ENCODE measurements around the gene BAZ2B.
"Not testable (repeated sequence)": the region's sequence is repeated elsewhere in the genome, so short reads cannot be mapped to it uniquely, and the experiment has no call there.

BAZ2B gene

DNA sequence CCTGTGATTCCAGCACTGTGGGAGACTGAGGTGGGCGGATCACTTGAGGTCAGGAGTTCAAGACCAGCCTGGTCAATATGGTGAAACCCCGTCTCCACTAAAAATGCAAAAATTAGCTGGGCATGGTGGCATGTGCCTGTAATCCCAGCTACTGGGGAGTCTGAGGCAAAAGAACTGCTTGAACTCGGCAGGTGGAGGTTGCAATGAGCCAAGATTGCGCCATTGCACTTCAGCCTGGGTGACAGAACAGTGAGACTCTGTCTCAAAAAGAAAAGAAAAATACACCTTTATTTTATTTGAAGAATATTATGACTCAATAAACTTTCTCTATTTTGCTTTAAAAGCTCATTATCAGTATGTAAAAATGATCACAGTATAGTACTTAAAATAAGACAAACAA, 81.1 kb downstream of the BAZ2B start:
- not testable (repeated sequence) for DNase-seq (ENCODE audit: low read depth in 2 of 2)

DNA sequence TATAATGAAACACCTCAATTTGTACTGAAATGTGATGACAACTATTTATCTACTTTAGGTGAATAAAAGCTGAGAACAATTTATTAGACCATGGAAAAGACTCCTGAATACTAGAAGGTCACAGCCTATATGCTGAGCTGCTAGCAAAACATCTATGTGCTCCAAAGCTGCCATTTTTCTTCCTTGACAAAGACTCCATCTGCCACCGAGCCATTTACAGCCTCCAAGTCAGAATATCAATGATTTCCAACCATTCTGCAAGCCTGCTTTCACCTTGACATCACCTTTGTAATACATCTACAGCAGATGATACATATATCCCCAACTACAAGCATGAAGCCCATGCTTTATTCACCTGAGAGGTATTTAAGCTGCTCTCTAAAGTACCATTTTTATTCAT, 84.9 kb downstream of the BAZ2B start:
- DNase-seq (ENCODE audit: low read depth in 2 of 2), result no peak

DNA sequence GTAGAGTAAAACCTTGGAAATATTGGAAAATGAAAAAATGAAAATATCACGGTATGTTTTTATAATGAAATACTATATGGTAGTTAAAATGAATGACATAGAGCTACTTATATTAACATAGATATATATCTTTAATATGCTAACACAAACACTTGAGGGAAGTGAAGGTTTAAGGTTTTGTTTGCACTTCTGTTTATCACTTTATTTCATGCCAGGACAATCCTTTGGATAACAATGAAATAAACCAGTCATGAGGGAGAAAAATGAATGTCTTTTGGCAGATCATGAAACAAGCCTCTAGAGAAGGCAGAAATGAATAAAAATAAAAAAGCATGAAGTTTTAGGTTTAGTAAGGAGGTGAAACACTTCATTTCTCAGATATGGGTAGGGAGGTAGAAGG, 89.9 kb downstream of the BAZ2B start:
- DNase-seq (ENCODE audit: low read depth in 2 of 2), result no peak

DNA sequence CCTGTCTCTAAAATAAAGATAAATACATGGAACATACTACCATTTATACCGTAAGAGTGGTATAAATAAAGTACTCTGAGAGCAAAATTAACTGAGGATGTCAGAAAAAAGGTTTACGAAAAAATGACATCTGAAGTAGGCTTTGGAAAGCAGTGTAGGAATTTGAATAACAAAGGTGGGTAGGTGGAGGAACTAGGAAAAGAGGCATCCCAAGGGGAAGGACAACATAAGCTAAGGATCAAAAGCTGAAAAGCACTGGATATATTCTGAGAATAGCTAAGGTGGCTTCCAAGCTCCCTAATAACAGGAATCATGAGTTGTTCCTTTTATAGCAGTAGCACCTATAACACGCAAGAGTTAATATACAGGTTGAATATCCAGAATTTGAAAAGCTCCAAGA, 91.3 kb downstream of the BAZ2B start:
- no peak for DNase-seq (ENCODE audit: low read depth in 2 of 2)

DNA sequence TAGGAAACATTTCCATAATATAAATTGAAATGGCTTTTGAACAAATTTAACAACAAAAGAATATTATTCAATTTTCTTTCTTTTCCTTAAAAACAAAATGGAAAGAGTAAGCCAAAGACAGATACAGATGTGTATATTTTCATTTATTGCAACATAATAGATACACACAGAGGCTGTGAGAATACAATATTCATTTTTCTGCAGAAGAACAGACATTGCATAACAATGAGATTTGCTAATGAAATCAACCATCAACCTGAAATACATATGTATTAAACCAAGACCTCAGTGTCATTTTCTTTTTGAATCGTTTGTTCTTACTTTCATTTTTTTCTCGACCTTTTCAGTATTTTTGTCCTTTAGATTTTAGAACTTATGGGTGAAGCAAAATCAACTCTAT, 95.1 kb downstream of the BAZ2B start:
- DNase-seq (ENCODE audit: low read depth in 2 of 2), result no peak

DNA sequence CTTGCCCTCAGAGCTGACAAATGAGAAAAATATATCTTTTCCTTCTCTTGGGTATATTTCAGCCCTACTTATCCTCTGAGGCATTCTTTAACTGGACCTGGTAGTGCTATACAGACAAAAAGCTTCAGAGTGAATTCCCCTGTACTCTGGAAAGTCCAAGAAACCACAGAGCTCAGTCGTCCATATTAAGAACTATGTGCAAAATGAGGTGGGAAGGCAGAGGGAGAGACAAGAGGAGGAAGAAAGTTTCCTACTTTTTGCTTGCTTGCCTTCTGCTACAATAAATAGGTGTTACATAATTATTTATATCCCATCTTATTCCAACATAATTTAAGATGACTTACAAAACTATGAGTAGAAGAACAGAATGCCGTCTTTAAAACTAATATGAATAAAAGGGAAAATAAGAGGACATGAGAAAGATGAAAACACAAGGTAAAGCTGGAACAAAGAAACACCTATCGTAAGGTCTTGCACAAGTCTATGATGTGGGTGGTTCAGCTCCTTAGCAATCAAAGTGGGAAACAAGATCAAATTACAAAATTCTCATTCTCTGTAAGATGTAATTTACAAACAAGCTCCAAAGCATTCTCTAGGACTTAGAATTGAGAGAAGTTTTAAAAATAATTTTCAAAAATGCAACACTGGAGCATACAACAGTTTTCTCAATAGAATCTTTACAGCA, 97.9 kb downstream of the BAZ2B start:
- DNase-seq (ENCODE audit: low read depth in 2 of 2), result no peak

DNA sequence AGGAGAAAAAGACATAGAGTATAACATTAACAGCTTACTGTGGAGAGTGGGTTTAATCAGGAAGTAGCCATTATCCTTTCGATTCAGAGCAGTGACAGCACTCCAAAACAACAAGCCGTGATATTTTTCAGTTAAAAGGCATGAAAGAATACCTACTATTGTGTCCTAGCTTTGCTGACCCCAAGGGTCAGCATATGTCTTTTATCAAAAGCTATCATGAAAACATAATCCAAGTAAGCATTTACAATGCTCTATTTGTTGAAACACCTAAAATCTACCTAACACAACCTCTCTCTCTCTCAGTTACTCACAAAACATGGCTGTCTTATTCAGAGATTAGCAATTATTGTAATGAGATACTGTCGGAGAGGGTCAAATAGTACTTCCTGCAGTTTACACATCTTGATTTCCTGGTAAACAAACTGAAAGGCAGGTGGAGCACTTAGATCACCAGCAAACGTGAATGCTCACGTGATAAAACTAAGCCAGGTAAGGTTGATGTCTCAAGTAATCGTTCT, 100.0 kb downstream of the BAZ2B start:
- no peak for DNase-seq (ENCODE audit: low read depth in 2 of 2)

DNA sequence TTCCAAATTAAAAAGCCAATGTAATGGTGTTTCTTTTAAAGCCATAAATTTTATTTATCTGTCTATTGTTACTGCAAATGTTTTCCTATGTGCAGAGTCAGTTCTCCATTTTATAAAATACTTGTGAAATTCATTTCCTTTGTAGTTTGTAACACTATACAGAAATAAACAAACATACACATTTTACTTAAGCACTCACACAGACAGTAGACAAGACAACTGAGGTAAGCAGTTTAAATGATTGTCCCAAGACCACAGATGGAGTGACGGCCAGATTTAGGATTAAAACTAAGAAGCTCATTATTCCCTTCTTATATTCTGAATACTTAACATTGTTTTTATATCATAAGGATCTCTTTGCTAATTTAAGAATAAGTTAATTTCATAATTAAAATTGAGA, 100.9 kb downstream of the BAZ2B start:
- DNase-seq (ENCODE audit: low read depth in 2 of 2), result no peak

DNA sequence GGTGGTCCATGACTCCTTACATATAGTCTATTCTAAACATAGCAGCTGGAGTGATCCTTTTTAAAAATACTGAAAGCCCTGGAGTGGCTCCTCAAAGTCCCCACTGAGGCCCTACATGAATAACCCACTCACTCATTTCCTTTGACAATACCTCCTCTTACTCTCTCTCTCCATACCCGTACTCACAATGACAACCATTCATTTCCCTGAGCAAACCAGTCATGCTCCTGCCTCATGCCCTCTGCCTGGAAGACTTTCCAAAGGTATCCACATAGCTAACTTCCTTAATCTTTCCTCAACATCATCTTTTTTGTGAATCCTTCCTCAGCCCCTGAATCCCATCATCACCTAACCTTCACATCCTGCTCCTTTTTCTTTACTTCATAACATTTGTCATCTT, 102.6 kb downstream of the BAZ2B start:
- DNase-seq (ENCODE audit: low read depth in 2 of 2), result no peak

DNA sequence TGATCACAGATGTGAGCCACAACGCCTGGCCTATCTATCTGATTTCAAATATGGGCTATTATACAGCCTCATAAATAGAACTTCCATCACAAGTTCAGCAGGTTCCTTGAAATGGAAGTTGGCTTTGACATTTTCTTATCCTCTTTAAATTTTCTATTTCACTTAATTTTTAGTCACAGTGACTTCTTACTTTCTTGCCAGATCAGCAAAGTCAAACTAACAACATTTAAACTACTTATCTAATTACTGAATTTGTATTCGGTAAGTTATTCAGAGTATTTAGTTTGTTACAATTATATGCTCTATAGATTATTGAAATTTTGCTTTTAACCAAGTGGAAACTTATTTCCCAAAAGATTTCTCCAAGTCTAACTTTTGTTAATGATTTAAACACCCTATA, 108.2 kb downstream of the BAZ2B start:
- DNase-seq (ENCODE audit: low read depth in 2 of 2), result no peak

DNA sequence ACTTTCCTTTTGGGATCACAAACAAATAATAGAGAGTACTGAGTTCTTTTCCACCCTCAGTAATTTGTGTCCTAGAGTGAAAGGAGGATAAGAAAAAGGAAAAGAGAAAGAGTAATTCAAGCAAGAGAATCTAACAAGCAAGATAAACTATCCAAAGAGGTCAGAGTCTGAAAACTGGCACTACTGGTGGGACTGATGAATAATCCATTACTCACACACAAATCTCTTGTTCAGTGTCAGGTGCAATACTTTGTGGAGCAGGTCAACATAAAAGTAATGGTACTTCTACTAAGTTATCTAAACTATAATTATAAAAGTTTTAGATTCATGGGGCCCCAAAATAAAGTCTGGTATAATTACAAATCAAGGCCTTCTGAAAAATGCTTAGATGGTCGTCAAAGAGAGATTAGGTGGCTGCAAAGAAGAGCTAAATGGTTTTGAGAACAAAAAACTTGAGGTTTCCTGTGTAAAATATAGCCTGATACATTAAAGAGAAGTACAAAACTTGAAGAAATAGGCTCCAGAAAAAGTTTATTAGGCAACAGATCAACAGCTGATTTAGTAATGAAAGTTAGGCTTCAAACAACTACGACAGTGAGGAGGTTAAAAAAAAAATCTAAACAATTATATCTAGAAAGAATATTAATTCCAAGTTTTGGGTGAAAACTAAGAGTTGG, 109.4 kb downstream of the BAZ2B start:
- no peak for DNase-seq (ENCODE audit: low read depth in 2 of 2)

DNA sequence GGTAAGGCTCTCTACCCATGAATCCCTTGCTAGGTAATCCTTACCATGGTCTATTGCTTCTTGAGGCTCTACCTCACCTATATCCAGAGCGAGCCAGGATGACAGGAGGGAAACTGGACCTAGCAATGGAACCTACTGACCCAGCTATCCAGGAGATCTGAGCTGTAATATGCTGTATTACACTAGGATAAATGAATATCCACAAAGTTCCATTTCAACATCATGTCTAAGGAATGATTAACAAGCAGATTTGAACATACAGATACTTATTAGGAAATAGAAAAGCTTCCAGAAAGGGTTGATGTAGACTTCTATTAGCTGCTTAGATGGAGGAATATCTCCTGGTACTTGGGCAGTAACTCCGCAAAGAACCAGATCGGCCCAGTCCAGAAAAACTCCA, 110.1 kb downstream of the BAZ2B start:
- DNase-seq (ENCODE audit: low read depth in 2 of 2), result no peak

DNA sequence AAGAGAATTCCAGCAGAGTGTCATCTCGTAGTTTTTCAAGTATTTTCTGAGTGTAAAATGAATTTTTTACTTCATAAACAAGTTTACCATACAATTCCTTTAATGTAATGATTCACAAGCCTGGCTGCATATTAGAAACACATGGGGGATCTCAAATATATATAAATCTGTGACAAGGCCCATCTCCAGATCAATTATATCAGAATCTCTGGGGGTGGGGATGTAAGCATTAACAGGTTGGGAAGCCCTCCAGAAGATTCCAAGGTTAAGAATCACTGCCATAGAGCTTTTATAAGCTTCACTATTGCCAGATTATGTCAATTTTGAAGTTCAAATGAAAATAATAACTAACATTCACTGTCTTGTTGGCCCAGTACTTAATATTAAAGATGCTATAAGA, 111.2 kb downstream of the BAZ2B start:
- DNase-seq (ENCODE audit: low read depth in 2 of 2), result no peak

DNA sequence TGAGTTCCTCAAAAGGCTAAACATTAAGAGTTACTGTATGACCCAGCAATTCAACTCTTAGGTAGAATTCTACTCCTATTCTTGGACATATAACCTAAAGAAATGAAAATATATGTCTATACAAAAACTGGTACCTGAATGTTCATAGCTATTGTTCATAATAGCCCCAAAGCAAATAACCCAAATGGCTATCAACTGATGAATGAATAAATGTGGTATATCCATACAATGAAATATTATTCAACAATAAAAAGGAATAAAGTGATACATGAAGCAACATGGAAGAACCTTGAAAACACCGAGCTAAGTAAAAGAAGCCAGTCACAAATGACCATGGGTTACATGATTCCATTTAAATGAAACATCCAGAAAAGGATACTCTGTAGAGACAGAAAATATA, 114.6 kb downstream of the BAZ2B start:
- no peak for DNase-seq (ENCODE audit: low read depth in 2 of 2)

DNA sequence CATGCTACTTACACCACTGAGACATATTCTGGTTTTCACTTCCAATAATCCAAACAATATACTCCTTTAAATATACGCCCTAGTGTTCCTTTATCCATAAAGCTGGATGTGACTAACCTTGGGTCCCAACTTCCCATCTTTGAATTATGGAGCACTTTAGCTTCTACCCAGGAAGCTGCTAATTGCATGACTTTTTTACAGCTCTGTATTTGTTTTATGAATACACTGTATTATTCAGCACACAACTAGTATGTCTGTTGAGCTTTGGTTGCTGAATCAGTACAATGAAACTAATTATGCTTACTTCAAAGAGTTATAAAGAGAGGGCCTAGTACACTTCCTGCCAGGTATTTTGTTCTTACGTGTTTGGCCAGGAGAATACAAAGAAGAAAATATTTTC, 118.5 kb downstream of the BAZ2B start:
- no peak for DNase-seq (ENCODE audit: low read depth in 2 of 2)

DNA sequence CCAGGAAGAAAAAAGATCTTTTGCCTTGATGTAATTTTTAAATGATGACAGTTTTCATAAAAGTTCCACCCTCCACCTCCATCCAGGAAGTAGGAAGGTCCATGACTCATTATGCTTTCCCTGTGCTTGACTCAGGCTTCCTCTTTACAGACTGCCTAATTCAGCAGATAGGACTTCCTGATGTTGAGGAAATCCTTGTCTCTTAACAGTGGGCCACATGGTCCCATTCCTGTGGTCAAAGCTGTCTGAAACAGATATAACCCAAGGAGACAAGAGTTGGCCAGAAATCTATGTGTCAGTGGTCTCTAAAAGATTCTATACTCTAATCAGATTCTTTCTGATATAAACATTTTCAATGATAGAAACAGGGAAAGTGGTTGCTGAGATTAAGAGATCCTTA, 119.1 kb downstream of the BAZ2B start:
- no peak for DNase-seq (ENCODE audit: low read depth in 2 of 2)

DNA sequence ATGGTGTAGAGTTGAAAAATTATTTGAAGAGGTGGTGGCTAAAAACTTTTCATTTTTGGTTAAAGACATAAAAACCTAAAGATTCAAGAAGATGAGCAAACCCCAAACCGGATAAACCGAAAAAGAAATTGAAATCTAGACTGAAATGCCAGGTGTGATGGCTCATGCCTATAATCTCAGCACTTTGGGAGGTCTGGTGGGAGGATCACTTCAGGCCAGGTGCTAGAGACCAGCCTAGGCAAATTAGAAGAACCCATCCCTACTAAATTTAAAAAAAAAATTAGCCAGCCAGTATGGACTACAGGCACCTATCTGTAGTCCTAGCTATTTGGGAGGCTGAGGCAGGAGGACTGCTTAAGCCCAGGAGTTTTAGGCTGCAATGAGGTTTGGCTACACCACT, 126.9 kb downstream of the BAZ2B start:
- DNase-seq (ENCODE audit: low read depth in 2 of 2), result no peak

DNA sequence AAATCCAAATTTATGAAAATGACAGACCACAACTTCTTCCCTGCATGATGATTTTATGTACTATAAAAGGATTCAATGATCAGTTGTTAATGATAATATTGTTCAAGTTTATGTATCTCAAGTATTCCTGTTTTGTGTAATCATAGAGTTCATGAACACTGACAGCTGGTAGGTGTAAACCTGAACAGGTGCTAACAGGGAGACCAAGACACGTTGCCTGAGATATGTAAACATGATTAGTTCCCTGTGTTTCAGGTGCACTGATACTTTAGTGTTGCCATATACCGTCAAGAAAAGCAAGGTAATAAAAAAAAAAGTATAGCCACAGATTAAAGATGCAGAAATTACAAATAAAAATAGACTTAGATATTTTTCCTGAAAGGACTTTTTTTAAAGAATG, 131.8 kb downstream of the BAZ2B start:
- no peak for DNase-seq (ENCODE audit: low read depth in 2 of 2)

DNA sequence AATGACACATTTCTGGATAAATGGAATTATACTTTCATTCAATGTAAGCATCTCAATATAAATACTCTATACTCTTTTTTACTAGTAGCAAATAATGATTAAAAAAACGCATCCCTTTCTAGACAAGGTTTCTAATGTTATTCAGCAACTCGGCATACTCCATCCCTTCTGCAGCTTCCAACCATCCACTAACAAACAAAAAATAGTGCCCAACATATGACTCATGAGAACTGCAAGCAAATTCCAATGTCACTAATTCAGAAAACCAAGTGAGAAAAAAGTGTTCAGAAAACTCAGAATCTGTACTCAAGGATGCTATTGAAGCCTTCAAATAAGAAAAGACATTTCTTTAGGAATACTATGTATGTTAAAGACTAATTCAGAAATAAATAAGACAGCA, 140.0 kb downstream of the BAZ2B start:
- no peak for DNase-seq (ENCODE audit: low read depth in 2 of 2)

DNA sequence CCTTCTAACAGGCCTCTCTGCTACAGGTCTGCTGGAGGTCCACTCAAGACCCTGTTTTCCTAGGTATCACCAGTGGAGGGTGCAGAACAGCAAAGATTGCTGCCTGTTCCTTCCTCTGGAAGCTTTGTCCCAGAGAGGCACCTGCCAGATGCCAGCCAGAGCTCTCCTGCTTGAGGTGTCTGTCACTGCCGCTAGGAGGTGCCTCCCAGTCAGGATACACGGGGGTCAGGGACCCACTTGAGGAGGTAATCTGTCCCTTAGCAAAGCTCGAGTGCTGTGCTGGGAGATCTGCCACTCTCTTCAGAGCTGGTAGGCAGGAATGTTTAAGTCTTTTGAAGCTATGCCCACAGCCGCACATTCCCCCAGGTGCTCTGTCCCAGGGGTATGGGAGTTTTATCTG, 140.6 kb downstream of the BAZ2B start:
- DNase-seq (ENCODE audit: low read depth in 2 of 2), result no peak

DNA sequence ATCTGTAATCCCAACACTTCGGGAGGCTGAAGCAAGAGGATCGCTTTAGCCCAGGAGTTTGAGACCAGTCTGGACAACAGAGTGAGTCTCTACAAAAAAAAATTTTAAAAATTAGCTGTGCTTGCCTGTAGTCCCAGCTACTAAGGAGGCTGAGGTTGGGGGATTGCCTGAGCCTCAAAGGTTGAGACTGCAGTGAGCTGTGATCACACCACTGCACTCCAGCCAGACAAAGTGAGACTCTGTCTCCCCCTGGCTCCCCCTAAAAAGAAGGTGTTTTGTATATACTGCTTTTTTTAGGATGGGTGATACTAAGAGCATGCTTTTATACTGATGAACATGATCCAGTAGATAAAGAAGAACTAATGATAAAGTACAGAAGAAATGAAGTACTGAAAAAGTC, 145.0 kb downstream of the BAZ2B start:
- no peak for DNase-seq (ENCODE audit: low read depth in 2 of 2)

DNA sequence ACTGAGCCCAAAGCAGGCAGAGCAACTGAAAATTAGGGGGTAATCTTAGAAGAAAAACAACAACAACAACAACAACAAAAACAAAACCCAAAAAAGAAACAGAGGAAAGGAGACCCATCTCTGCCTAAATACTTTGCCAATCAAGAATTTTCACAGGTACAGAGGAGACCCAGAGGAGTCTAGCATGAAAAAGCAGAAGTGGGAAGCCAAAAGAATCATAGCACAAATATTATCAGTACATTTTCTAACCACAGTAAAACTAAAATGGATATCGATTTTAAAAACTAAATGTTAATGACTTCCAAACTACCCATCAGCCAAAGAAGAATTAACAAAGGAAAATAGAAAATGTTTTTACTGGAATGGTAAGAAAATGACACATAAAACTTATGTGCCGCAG, 148.1 kb downstream of the BAZ2B start:
- DNase-seq (ENCODE audit: low read depth in 2 of 2), result no peak

DNA sequence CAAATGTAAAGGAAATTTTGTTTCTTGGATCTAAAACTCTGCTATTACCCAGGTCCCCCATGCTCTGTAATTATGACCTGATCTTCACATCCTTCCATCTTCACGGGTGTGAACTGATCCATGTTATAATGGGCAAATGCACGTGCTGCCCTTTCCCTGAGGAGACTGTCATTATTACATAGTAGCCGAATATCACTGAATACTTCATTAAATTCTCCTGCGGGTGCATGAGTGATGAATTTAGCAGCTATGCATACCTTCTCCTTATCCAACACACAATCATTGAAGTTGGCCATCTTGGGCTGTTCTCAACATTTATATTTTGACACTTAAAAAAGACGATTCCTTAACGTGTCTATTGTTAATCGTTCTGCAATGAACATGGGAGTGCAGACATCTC, 153.4 kb downstream of the BAZ2B start:
- no peak for DNase-seq (ENCODE audit: low read depth in 2 of 2)

All from stimulated activated CD8-positive, alpha-beta memory T cell treated with anti-CD3 and anti-CD28 coated beads, Interleukin-2, amount 100 ng/mL, for 1 hour (primary cell).